HUES64 (cell line): ENCODE data around the gene FOXN3.
A peak's percentile ranks its signal among the peaks of the same experiment; 100 is the strongest.
"Not testable (repeated sequence)": the region's sequence is repeated elsewhere in the genome, so short reads cannot be mapped to it uniquely, and the experiment has no call there.

Experiments
- H3K27ac ChIP-seq: 2 replicates; pipeline ENCODE4 v1.7.0; 2013; ENCODE audit warnings: low read depth, low read length, inconsistent platforms
- H3K27me3 ChIP-seq: 2 replicates; pipeline ENCODE4 v1.6.1; 2013; ENCODE audit warnings: mild to moderate bottlenecking, low read length; ENCODE audit not compliant: insufficient read depth
- H3K36me3 ChIP-seq: 2 replicates; pipeline ENCODE4 v1.6.1; 2013; ENCODE audit warnings: mild to moderate bottlenecking, low read length; ENCODE audit not compliant: insufficient read depth
- H3K4me1 ChIP-seq: 2 replicates; pipeline ENCODE4 v1.6.1; 2013; ENCODE audit warnings: mild to moderate bottlenecking, low read length, moderate library complexity; ENCODE audit not compliant: insufficient read depth
- H3K4me3 ChIP-seq: 2 replicates; pipeline ENCODE4 v1.5.1; 2013; ENCODE audit warnings: mild to moderate bottlenecking, low read length, moderate library complexity
- H3K9ac ChIP-seq: 2 replicates; pipeline ENCODE4 v1.6.1; 2013; ENCODE audit warnings: mild to moderate bottlenecking, low read depth, low read length
- H3K9me3 ChIP-seq: 2 replicates; pipeline ENCODE4 v1.6.1; 2013; ENCODE audit warnings: low read depth, low read length; ENCODE audit not compliant: insufficient read depth
- WGBS: fragments of 150-250, 120-280 bp; methylation state at CpG from one replicate; pipeline ENCODE4 v1.1.7; 2013; ENCODE audit warnings: missing lambda C conversion rate; 5-methylcytosine and 5-hydroxymethylcytosine counted together

The FOXN3 gene

DNA sequence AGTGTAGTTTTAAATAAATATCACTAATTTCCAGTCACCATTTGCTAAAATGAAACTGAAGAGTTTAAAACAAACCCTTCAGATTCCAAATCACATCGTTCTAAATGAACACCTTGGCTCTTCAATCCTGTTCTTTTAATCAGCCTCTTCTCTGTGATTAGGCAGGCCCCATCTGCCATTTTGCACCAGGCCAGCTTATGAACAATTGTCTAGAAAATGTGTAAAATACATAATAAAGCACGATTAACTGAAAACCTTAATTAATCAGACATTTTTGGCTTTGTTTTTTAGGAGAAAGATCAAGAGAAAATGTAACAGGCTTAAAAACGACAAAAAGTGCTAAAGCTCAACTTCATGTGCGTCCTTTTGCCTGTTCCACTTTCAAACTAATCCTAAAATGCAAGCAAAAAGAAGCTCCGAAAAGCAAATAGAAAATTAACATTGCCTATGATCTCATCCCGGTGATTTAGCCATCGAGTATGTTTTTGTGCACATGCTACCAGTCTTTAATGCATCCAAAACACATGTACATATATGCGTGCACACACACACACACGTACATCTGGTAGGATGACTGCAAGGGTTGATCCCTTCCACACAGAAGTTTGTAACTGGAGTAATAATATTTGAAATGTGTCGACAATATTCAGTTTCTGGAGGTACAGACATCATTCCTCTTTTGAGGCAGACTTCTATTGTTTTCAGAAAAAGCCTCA is 288.6 kb downstream of the FOXN3 start:
- H3K4me3 ChIP-seq = no peak overlapping the region
- no peaks in the 10 kb centered on the region for H3K9me3 ChIP-seq
- no peaks in the 10 kb centered on the region for H3K36me3 ChIP-seq
- H3K27me3 ChIP-seq = no peaks in the 10 kb centered on the region
- H3K4me1 ChIP-seq = no peaks in the 10 kb centered on the region
- H3K9ac ChIP-seq = no peak overlapping the region
- 87% methylated on average over 10 of the region's 10 CpGs for WGBS
- H3K27ac ChIP-seq = no peak overlapping the region

DNA sequence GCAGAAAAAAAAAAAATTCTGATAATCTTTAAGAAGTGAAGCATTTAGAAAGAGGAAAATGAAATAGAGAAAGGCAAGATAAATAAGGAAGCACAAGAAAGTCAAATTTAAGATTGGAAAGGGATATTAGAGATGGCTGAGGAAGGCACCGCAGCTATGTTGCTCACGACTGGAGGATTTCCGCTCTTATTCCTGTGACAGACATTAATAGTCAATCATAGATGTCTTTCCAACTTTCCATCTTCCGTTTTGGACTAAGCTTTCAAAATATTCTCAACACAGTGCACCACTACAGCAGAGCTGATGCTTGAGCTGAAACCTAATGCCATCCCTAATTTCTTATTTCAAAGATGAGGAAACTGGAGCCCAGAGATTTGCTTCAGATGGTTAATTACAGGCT is 290.6 kb downstream of the FOXN3 start:
- Histone ChIP-seq H3K9ac (no peak overlapping the region), H3K27ac (no peak overlapping the region), H3K4me3 (no peak overlapping the region), H3K9me3 (no peaks in the 10 kb centered on the region), H3K27me3 (no peaks in the 10 kb centered on the region), H3K4me1 (peaks cover 10% of the 10 kb centered on the region), H3K36me3 (no peaks in the 10 kb centered on the region)
- 79% methylated on average over 4 of the region's 4 CpGs for WGBS

GRCh38 chr14:89125216-89125615 is 291.8 kb downstream of the FOXN3 start:
- no peak overlapping the region for H3K9ac ChIP-seq
- H3K36me3 ChIP-seq = no peaks in the 10 kb centered on the region
- WGBS = 82% methylated on average over 2 of the region's 4 CpGs
- no peaks in the 10 kb centered on the region for H3K9me3 ChIP-seq
- no peak overlapping the region for H3K27ac ChIP-seq
- no peaks in the 10 kb centered on the region for H3K27me3 ChIP-seq
- H3K4me3 ChIP-seq = no peak overlapping the region
- H3K4me1 ChIP-seq = peaks cover 10% of the 10 kb centered on the region

DNA sequence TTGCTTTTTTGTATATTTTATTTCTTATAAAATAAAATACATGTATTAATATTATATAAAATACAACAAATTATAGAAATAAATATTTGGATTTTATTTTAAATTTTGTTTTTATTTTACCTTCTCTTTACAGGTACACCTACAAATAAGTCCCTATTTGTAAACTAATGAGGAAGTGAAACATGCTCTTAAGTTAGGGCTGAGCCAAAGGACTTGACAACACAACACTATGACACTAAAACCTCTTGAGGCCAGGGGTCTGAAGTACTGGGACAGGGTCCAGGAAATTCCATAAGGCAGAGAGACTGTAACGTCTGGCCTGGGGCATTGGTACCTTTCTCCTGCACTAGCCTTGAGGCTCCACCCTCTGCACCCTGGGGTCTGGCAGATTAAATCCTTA is 293.2 kb downstream of the FOXN3 start:
- 91% methylated on average over 1 of the region's 1 CpG for WGBS
- no peak overlapping the region for H3K9ac ChIP-seq
- H3K27ac ChIP-seq = no peak overlapping the region
- no peaks in the 10 kb centered on the region for H3K27me3 ChIP-seq
- no peaks in the 10 kb centered on the region for H3K36me3 ChIP-seq
- H3K4me3 ChIP-seq = no peak overlapping the region
- H3K4me1 ChIP-seq = peaks cover 10% of the 10 kb centered on the region
- peaks cover 4% of the 10 kb centered on the region; the same call in 1 of the 2 replicates for H3K9me3 ChIP-seq

DNA sequence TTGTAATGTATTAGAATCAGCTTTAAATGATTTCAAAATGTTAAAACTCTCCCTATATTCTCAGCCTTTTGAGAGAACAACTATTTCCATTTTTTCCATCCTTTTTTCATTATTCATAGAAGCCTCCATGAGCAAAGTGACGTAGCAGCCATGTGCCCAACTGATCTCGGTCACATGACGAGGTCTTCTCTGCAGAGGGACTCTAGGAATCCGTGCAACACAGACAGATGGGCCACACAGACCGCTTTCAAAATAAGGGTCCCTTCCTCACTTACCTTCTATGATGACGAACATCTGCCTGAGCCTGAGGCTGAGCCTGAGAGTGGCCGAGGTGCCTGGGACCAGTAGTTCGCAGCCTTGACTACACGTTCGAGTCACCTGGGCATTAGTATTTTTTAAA is 293.8 kb downstream of the FOXN3 start:
- WGBS = 95% methylated on average over 10 of the region's 10 CpGs
- Histone ChIP-seq H3K36me3 (no peaks in the 10 kb centered on the region), H3K9ac (no peak overlapping the region), H3K9me3 (peaks cover 4% of the 10 kb centered on the region; the same call in 1 of the 2 replicates), H3K4me3 (no peak overlapping the region), H3K27me3 (no peaks in the 10 kb centered on the region), H3K27ac (no peak overlapping the region), H3K4me1 (peaks cover 10% of the 10 kb centered on the region)

DNA sequence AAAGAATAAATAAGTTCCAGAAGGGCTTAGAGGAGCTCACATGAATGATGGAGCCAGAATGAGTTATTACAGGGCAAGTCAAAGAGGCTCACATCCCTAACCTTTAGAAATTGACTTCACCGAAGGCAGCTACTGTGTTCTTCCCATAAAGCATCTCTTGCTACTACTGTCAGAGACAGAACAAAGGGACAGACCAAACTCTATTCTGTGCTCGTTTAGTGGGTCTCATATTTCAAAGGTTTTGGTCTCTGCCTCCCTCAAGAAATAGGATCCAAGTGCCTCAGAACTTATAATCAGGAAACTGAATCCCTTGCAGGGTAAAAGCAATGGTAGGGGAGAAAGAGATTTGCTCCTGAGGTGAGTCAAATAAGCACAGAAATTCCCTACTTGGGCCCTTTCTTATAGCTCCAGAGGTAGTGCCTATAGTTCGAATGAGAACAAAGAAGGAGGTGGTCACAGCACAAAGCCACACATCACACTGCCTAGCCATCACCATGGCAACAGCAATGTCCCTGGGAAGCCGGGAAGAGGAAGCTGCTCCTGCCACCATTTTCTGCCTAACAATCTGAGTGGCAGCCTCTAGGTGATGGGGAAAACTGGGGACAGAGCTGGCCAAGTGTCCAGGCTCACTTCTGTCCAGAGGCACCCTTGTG is 294.9 kb downstream of the FOXN3 start:
- Histone ChIP-seq H3K4me3 (no peak overlapping the region), H3K9ac (peak overlapping the region; percentile 42; the same call in 1 of the 2 replicates), H3K27ac (peak overlapping the region; percentile 25; the same call in 1 of the 2 replicates), H3K36me3 (no peaks in the 10 kb centered on the region), H3K4me1 (peaks cover 10% of the 10 kb centered on the region), H3K27me3 (no peaks in the 10 kb centered on the region), H3K9me3 (peaks cover 4% of the 10 kb centered on the region; the same call in 1 of the 2 replicates)
- 47% methylated on average over 4 of the region's 4 CpGs for WGBS

DNA sequence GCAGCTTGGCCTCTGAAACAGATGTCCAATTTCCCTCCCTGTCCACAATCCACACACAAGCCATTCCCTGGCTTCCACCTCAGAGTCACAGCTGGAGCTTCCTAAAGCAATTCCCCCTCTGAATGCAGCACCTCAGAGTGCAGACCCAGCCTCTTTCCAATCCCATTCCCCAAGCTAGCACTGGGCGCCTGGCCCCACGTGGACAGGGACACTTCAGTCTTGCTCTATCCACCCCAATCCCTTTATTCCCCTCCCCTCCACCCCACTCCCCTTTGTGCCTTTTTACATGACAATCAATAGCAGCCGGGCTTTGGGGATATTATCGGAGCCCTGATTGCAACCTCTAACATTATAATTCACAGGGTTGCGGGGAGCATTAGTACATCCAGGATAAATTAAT is 300.0 kb downstream of the FOXN3 start:
- H3K9ac ChIP-seq = no peak overlapping the region
- no peak overlapping the region for H3K27ac ChIP-seq
- peaks cover 5% of the 10 kb centered on the region for H3K4me1 ChIP-seq
- peaks cover 4% of the 10 kb centered on the region; the same call in 1 of the 2 replicates for H3K9me3 ChIP-seq
- H3K4me3 ChIP-seq = no peak overlapping the region
- no peaks in the 10 kb centered on the region for H3K36me3 ChIP-seq
- WGBS = 60% methylated on average over 5 of the region's 5 CpGs
- H3K27me3 ChIP-seq = no peaks in the 10 kb centered on the region

- Histone ChIP-seq H3K9me3 (no peaks in the 10 kb centered on the region), H3K4me3 (no peak overlapping the region)
These were observed 302.9 kb downstream of the FOXN3 start for GRCh38 chr14:89114109-89114508.

DNA sequence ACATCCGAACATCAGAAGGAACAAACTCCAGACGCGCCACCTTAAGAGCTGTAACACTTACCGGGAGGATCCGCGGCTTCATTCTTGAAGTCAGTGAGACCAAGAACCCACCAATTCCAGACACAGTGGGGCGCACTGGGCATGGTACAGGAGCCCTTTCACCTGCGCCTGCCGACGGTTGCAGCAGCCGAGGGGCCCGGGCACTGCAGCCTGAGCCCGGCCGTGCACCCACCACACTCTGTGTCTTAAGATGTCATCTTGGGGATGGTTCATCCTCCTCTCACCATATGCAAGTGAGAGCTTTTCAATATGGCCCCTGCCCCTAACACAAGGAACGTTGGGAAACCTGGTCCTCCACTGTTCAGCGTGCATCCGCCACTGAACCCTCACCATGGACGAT is 304.3 kb downstream of the FOXN3 start:
- no peaks in the 10 kb centered on the region for H3K9me3 ChIP-seq
- H3K4me3 ChIP-seq = no peak overlapping the region
- H3K27me3 ChIP-seq = no peaks in the 10 kb centered on the region; the same call in 1 of the 2 replicates
- H3K9ac ChIP-seq = no peak overlapping the region
- H3K36me3 ChIP-seq = no peaks in the 10 kb centered on the region
- H3K4me1 ChIP-seq = no peaks in the 10 kb centered on the region
- no peak overlapping the region for H3K27ac ChIP-seq
- WGBS = 97% methylated on average over 18 of the region's 18 CpGs

More at GRCh38 chr14:89114109-89114508, 302.9 kb downstream of the FOXN3 start:
- Histone ChIP-seq H3K27me3 (no peaks in the 10 kb centered on the region; the same call in 1 of the 2 replicates), H3K27ac (no peak overlapping the region), H3K9ac (no peak overlapping the region), H3K36me3 (no peaks in the 10 kb centered on the region), H3K4me1 (no peaks in the 10 kb centered on the region)

DNA sequence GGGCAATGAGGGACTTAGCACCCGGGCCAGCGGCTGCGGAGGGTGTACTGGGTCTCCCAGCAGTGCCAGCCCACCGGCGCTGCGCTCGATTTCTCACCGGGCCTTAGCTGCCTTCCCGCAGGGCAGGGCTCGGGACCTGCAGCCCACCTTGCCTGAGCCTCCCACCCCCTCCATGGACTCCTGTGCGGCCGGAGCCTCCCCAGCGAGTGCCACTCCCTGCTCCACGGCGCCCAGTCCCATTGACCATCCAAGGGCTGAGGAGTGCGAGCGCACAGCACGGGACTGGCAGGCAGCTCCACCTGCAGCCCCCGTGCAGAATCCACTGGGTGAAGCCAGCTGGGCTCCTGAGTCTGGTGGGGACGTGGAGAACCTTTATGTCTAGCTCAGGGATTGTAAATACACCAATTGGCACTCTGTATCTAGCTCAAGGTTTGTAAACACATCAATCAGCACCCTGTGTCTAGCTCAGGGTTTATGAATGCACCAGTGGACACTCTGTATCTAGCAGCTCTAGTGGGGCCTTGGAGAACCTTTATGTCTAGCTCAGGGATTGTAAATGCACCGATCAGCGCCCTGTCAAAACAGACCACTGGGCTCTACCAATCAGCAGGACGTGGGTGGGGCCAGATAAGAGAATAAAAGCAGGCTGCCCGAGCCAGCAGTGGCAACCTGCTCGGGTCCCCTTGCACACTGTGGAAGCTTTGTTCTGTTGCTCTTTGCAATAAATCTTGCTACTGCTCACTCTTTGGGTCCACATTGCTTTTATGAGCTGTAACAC is 305.1 kb downstream of the FOXN3 start:
- not testable (repeated sequence) for H3K27ac ChIP-seq, H3K4me3 ChIP-seq, H3K27me3 ChIP-seq, H3K9ac ChIP-seq, H3K9me3 ChIP-seq, H3K4me1 ChIP-seq, H3K36me3 ChIP-seq
- WGBS = 93% methylated on average over 25 of the region's 25 CpGs

- H3K4me3 ChIP-seq, H3K27ac ChIP-seq, H3K9ac ChIP-seq, H3K36me3 ChIP-seq, H3K9me3 ChIP-seq, H3K4me1 ChIP-seq, H3K27me3 ChIP-seq: not testable (repeated sequence)
- WGBS = 93% methylated on average over 13 of the region's 13 CpGs
These were observed 305.8 kb downstream of the FOXN3 start for GRCh38 chr14:89111232-89111631.
